GM12892 (cell line): ENCODE measurements around the gene GPR68.
"Not testable (repeated sequence)": the region's sequence is repeated elsewhere in the genome, so short reads cannot be mapped to it uniquely, and the experiment has no call there.

Source experiments
- DNase-seq: peaks from one replicate; pipeline ENCODE4 v3.0.0; 2011; ENCODE audit not compliant: insufficient read length
- FAIRE-seq: peaks from 2 replicates; lab custom pipeline; 2011; peaks lifted over from hg19 to GRCh38; lab: Jason Lieb, UNC
- POLR2A ChIP-seq: IDR thresholded peaks from 2 replicates; pipeline ENCODE4 v1.6.1; 2011; ENCODE audit warnings: low read depth, low read length, control low read depth
- POLR2AphosphoS5 ChIP-seq: IDR thresholded peaks from 2 replicates; pipeline ENCODE4 v1.6.1; 2011; ENCODE audit warnings: low read depth, low read length, control low read depth
- TAF1 ChIP-seq: IDR thresholded peaks from 2 replicates; pipeline ENCODE4 v1.6.1; 2011; ENCODE audit warnings: low read depth, mild to moderate bottlenecking, control low read depth, low read length, borderline replicate concordance

The GPR68 gene

DNA sequence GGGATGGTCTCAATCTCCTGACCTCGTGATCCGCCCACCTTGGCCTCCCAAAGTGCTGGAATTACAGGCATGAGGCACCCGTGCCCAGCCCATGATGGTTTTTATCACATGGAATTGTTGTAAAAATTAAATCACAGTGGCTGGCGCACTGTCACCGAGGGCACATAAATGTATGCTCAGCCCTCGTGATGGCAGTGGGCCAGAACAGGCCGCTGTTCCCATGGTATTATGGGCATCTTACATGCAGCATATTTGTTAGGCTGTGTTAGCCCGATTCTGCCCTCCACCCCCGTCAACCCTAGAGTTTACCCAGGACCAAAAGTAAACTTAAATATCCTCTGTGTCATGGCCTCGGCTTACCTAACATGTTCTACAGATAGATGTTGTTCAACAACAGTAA, 48.6 kb downstream of the GPR68 start:
- no peak for DNase-seq
- FAIRE-seq, result no peak
- TF ChIP-seq POLR2A (no peak), TAF1 (no peak), POLR2AphosphoS5 (no peak)

DNA sequence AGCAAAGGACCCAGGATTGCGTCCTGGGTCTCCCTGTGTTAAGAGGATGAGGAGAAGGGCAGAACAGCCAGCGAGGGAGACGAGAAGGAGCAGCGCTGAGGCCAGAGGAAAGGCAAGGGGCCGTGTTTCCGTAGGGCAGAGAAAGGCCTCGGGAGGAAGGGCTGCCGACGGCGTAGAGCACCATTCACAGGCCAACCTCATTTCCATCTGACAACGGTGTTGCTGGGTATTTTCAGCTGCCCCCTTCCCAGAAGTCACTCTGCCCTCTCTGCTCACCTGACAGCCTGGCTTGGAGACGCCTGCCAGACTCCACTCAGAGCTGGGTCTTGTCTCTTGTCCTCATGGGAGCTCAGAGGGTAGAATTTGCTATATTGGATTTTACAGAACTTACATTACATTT, 51.4 kb downstream of the GPR68 start:
- TF ChIP-seq POLR2A, result no peak
- TF ChIP-seq POLR2AphosphoS5, result no peak
- no peak for TF ChIP-seq TAF1

DNA sequence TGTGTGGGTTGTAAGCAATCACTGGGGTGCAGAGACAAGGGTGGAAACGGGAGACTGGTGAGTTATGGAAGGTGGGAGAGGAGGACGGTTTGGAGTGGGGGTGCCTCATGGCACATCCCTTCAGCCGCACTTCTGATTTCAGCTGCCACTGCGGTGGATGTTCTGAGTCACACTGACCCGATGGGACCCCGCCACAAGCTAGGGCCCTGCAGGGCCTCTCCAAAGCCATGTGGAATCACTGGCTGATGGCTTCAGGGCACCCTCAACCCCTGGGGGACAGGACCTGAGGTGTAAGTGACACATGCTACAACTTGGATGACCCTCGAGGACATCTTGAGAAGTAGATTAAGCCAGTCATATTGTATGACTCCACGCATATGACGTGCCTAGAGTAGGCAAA, 53.7 kb downstream of the GPR68 start:
- DNase-seq (no peak), FAIRE-seq (peak; percentile 42)
- no peak for TF ChIP-seq POLR2AphosphoS5
- no peak for TF ChIP-seq POLR2A
- TF ChIP-seq TAF1, result no peak

More for the DNA sequence above, 51.4 kb downstream of the GPR68 start:
- DNase-seq, result no peak
- no peak for FAIRE-seq

DNA sequence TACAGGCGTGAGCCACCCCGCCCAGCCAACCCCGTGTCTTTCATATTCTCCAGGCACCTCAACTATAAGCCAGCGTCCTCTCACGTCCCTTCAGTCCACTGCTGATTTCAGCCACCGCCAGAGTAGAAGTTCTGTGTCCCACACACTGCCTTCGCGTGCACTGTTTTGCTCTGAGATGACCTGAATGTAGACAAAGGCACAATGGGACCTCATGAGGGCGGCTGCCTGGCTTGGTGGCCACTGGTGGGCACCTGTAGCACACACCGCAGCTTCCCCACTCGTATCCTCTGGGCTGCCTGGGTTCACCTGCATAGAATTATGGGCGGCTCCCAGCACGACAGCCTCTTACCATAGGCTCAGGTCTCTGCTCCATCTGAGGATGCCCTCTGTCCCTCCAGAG, 57.2 kb downstream of the GPR68 start:
- FAIRE-seq (no peak), DNase-seq (no peak)
- TF ChIP-seq POLR2A, result no peak
- no peak for TF ChIP-seq POLR2AphosphoS5
- TF ChIP-seq TAF1, result no peak

DNA sequence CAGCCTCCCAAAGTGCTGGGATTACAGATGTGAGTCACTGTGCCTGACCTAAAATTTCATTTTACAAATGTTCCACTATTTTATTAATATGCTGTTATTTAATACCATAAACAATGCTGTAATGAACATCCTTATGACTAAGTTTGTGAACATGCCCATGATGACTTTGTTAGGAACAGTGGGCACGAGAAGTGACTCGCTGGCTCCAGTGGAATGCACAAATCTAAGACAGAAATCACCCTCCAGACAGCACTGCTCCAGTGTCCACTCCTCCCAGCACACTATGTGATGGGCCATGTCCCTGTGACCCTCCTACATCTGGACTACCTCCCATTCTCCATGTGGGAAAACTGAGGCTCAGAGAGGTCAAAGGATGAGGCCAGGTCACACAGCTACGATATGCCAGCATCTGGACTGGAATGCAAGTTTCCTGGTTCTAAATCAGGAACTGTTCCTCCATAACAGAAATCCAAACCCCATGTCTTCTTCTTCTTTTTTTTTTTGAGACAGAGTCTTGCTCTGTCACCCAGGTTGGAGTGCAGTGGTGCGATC, 57.9 kb downstream of the GPR68 start:
- no peak for TF ChIP-seq POLR2AphosphoS5
- TF ChIP-seq TAF1, result no peak
- TF ChIP-seq POLR2A, result no peak
- DNase-seq, result no peak
- FAIRE-seq, result no peak

DNA sequence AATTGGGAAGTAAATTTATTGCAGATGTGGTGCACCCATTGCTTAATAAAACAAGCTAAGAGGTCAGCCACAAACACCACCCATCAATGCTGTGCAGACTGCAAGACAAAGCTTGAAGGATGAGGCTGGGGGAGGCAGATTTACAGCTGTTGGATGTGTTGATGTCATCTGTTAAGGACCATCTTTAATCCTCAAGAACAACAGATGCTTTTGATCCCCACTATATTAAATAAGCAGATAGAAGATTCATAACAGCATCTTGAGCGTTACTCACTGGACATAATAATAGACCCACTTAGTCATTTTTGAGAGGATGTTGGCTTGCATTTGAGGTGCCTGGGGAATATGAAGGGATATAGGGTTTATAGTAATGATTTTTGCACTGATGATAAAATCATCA, 58.8 kb downstream of the GPR68 start:
- FAIRE-seq (no peak), DNase-seq (no peak)
- TF ChIP-seq TAF1, result no peak
- TF ChIP-seq POLR2A, result no peak

DNA sequence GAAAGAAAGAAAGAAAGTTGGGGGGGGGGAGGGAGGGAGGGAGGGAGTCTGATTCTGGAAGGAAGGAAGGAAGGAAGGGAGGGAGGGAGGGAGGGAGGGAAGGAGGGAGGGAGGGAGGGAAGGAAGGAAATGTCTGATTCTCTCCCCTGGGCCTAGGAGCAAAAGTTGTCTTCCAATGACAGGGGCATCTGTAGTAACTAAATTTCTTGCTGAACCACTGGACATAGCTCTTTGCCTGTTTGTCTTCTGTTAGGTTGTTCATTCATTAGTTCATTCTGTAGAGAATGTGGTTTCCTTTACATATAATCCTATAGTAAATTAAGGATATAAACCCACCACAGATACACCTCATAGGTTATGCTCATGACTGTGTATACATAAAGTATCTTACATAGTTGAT, 59.9 kb downstream of the GPR68 start:
- DNase-seq (no peak), FAIRE-seq (no peak)
- TF ChIP-seq POLR2A (no peak), TAF1 (no peak), POLR2AphosphoS5 (no peak)

DNA sequence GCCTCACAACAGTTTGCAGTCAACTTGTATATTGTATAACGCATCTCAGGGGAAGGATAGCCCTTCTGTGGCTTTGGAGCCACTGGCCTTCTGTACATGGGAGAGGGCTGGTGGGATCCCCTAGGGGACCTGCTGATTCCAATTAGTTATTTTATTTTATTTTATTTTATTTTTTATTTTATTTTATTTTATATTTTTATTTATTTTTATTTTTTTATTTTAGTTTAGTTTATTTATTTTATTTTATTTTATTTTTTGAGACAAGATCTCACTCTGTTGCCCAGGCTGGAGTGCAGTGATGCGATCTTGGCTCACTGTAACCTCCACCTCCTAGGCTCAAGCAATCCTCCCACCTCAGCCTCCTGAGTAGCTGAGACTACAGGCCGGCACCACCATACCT, 61.8 kb downstream of the GPR68 start:
- not testable (repeated sequence) for FAIRE-seq, DNase-seq
